ENCODE measurements around the gene GLT8D1.
"Not testable (repeated sequence)": the region's sequence is repeated elsewhere in the genome, so short reads cannot be mapped to it uniquely, and the experiment has no call there.

GLT8D1 gene

DNA sequence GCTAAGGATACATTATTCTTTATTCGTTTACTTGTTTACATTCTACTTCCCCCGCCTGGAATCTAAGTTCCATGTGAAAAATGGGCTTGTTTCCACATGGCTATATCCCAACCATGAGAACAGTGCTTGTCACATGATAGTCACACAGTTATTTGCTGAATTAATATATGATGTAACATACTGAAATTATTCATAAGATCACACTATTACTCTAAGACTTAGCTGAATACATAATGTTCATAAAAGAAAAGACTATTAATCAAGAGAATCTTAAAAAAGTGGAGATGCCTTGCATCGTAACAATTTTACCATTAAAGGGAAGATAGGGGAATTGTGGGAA, 26.4 kb downstream of the GLT8D1 start:
- no peak for DNase-seq

DNA sequence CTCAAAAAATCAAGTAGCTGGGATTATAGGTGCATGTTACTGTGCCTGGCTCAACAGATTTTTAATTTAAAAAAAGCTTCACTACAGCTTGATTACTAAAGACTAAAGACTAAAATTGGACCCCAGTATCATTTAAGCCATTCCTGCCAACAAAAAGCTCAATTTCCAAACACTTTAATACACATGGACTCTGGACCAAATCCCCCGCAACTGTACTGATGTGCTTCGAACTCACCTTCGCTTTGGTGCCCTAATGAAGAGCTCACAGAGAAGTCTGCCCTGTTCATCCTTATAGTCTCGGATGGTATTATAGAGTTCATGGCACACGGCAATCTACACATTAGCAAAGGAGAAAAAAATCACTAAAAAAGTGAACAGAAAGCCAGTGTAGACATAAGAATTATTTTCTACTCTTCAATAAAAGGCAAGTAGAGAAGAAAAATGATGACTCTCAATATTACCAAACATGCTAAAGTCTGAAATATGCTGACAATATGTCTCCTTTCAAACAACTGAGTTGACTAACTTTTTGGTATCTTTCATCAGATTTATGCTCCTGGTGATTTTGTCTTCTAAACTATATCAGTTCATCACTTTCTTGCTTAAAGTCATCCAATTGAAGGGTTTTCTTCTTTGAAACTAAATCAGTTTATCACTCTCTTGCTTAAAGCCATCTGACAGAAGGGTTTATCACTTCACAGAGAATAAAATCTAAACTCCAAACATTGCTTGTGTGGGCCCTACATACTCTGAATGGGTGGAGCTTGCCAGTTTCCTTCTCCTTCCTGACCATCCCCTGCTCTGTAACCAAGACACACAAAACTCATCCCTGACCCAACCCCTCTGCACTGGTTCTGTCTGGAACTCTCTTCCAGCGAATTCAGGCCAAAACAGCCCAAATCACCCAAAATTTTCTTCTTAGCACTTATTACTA, 27.1 kb downstream of the GLT8D1 start:
- no peak for DNase-seq

- not testable (repeated sequence) for DNase-seq
Observed at GRCh38 chr3:52676201-52676600, 29.4 kb downstream of the GLT8D1 start.

- DNase-seq: no peak
Observed at GRCh38 chr3:52671676-52672075, 33.9 kb downstream of the GLT8D1 start.

GRCh38 chr3:52670621-52671521, 34.7 kb downstream of the GLT8D1 start:
- peak; percentile 99 for DNase-seq

- no peak for DNase-seq
Observed at GRCh38 chr3:52663098-52663497, 42.5 kb downstream of the GLT8D1 start.

DNA sequence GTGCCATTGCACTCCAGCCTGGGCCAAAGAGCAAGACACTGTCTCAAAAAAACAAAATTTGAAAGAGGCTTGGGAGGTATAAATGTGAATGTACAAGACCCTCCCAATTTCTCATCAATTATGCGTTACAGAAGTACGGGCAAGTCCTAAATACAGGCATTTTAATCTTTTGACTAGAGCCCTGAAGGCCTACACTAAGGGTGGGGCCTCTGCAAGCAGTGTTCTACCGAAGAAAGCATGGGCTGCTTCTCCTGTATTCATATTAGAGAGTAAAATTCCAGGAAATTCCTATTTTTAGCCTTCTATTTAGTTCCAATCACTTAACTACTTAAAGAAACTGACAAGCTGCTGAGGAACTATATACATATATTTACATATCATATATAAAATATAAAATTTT, 45.5 kb downstream of the GLT8D1 start:
- DNase-seq: no peak

DNA sequence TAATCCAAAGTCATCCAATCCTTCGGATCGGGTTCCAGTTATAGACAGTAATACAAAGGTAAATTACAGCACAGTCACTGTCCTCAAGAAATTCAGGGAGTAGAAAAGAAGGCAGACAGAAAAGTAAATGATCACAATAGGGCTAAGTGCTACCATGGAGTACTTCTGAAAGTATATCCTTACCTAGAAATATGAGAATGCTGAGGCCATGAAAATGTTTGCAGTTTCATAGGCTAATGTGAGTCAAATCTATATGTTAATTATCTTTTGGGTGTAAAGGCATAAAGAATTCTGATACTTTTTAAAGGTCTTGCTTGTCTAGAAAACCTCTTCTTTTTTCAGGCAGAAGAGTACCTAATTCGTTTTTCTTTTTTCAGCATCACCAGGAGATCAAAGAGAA, 49.7 kb downstream of the GLT8D1 start:
- DNase-seq: no peak

DNA sequence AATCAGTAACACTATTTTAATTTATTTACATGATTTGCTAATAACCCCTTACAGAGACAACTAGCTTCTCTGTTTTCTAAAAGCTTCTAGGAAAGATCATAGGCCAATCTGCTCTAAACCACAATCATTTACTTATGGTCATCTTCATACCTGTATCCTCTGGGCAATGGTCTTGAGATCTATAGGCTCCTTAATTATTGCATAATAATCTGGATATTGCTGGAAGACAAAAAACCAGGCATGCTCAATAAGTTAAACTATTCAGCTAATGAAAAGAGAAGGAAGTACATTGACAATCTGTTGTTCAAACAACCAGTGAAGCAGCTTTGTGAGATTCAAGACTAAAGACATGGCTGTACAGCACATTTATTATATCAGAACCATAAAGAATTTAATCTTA, 54.0 kb downstream of the GLT8D1 start:
- no peak for DNase-seq

GRCh38 chr3:52650439-52650838, 55.2 kb downstream of the GLT8D1 start:
- peak; percentile 10 for DNase-seq

DNA sequence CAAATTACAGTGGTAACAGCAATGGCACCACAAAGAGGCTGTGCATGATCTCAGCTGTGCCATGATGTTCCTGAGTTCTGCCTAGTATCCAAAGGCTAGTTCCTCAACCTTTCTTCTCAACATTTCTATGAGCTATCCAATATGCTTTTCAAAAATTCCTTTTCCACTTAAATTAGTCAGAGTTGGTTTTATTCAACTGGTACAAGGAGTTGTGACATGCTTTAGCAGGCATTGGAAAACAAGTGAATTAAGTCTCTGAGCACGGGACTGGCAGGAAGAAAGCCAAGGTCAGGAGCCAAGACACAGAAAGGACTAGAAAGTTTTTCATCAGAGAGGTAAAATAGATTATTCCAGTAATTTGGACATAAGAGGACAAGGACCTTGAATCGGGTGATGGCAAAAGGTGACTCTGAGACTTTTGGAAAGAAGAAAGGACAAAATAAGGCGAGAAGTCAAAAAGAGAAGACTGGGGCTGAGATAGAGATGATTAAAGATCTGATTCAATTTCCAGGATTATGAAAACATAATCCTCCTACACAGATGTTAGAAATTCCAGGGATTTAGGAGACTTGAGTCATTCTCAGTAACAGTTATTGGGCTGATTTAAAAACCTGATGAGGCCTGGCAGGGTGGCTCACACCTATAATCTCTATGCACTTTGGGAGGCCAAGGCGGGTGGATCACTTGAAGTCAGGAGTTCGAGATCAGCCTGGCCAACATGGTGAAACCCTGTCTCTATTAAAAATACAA, 56.0 kb downstream of the GLT8D1 start:
- peak; percentile 63 for DNase-seq

- no peak for DNase-seq
Observed at GRCh38 chr3:52645549-52645948, 60.0 kb downstream of the GLT8D1 start.

Measured in EL (cell line).